GM18861 (cell line): ENCODE data around the gene LY9.

ENCODE experiments used
- ATAC-seq: cut with Tn5 transposase; IDR thresholded peaks from one replicate; pipeline ENCODE4 v1.9.1; 2021; ENCODE audit not compliant: unreplicated experiment

The LY9 gene

DNA sequence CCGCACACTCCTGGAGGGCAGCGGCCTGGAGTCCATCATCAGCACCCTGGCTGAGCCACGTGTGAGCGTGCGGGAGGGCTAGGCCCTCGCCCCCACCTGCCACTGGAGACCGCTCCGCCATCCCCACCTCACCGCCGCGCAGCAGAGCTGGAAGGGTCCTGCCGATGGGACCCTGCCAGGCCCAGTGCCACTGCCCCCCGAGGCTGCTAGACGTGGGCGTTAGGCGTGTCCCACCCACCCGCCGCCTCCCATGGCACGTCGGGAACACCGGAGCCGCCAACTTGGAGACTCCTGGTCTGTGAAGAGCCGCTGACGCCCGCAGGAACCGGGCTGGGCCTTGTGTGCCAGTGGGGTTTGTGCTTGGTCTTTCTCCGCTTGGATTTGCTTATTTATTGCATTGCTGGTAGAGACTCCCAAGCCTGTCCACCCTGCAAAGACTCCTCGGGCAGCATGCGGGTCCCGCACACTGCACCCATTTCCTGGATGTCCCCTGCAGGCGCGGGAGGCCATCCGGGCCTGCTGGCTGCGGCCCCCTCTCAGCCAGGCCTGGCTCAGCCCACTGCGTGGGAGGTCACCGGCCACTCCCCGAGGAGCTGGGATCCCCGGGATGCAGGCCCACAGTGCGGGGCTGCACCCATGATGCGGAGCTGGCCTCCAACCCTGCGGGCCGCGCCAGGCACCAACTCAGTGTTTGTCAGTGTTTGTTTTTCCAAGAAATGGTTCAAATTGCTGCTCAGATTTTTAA is 6.0 kb downstream of the LY9 start:
- no peak for ATAC-seq

DNA sequence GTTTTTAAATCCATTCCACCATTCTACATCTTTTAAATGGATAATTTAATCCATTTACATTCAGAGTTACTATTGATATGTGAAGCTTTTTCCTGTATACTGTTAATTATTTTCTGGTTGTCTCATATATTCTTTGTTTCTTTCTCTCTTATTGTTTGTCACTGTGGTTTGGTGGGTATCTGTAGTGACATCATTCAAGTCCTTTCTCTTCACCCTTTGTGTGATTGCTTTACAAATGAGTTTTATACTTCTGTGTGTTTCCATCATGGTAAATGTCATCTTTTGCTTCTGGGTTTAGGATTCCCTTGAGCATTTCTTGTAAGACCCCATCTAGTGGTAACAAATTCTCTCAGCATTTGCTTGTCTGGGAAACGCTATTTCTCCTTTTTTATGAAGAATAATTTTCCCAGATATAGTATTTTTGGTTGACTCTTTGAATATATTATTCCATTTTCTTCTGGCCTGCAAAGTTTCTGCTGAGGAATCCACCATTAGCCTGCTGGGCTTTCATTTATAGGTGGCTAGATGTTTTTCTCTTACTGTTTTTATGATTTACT is 10.2 kb downstream of the LY9 start:
- no peak for ATAC-seq

GRCh38 chr1:160806784-160807183 is 10.8 kb downstream of the LY9 start:
- no peak for ATAC-seq

GRCh38 chr1:160807247-160807646 is 11.3 kb downstream of the LY9 start:
- no peak for ATAC-seq

GRCh38 chr1:160807738-160808137 is 11.8 kb downstream of the LY9 start:
- no peak for ATAC-seq

GRCh38 chr1:160808289-160808688 is 12.3 kb downstream of the LY9 start:
- ATAC-seq = no peak

GRCh38 chr1:160810486-160810885 is 14.5 kb downstream of the LY9 start:
- no peak for ATAC-seq

- ATAC-seq = no peak
Measured at GRCh38 chr1:160811147-160811546, 15.2 kb downstream of the LY9 start.

- no peak for ATAC-seq
Measured at GRCh38 chr1:160813215-160813614, 17.2 kb downstream of the LY9 start.

DNA sequence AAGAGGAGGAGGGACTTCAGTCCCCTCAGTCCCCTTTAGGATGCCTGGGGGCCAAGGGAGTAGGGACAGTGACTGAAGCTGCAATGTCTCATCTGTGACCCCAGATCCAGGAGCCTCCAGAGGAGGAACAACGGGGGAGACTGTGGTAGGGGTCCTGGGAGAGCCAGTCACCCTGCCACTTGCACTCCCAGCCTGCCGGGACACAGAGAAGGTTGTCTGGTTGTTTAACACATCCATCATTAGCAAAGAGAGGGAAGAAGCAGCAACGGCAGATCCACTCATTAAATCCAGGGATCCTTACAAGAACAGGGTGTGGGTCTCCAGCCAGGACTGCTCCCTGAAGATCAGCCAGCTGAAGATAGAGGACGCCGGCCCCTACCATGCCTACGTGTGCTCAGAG is 18.3 kb downstream of the LY9 start:
- no peak for ATAC-seq

- no peak for ATAC-seq
Measured at GRCh38 chr1:160814856-160815255, 18.9 kb downstream of the LY9 start.

- ATAC-seq = no peak
Measured at GRCh38 chr1:160818207-160818937, 22.4 kb downstream of the LY9 start.

GRCh38 chr1:160819186-160819585 is 23.2 kb downstream of the LY9 start:
- ATAC-seq = no peak

GRCh38 chr1:160821627-160822026 is 25.7 kb downstream of the LY9 start:
- no peak for ATAC-seq

GRCh38 chr1:160823296-160823695 is 27.3 kb downstream of the LY9 start:
- no peak for ATAC-seq

DNA sequence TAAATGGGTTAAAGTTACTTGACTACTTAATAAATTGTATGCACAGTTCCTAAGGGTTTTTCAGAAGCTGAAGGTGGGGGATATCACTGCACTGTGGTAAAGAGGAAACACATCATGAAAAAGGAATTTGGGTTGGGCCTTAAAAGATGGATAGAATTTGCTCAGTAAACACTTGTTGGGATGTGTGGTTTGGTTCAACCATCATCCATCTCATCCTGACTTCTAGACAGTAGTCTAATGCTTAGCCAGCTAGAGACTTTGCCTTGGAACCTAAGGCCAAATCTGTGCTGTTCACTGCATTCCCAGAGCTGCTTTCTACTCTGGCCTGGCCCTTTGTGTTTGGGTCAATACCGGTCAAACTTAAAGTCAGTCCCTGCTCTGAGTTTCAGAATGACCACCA is 30.6 kb downstream of the LY9 start:
- no peak for ATAC-seq

DNA sequence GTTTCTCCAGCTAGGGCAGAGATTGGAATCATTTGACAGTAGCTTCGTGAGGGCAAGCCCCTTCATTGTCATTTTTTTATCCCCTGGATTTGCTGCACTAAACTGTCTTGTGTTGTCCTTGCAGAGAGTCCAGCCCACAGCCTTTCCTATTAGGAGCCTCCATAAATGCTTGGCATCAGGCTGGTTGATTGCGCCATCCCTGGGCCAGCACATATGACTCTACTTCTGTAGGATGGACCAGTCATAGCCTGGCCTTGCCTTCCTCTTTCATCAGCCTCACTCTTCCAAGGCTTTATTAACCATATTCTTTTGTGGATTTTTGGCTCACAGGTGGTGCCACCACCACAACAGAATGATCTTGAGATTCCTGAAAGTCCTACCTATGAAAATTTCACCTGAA is 31.4 kb downstream of the LY9 start:
- ATAC-seq = no peak

GRCh38 chr1:160829766-160830165 is 33.8 kb downstream of the LY9 start:
- no peak for ATAC-seq

DNA sequence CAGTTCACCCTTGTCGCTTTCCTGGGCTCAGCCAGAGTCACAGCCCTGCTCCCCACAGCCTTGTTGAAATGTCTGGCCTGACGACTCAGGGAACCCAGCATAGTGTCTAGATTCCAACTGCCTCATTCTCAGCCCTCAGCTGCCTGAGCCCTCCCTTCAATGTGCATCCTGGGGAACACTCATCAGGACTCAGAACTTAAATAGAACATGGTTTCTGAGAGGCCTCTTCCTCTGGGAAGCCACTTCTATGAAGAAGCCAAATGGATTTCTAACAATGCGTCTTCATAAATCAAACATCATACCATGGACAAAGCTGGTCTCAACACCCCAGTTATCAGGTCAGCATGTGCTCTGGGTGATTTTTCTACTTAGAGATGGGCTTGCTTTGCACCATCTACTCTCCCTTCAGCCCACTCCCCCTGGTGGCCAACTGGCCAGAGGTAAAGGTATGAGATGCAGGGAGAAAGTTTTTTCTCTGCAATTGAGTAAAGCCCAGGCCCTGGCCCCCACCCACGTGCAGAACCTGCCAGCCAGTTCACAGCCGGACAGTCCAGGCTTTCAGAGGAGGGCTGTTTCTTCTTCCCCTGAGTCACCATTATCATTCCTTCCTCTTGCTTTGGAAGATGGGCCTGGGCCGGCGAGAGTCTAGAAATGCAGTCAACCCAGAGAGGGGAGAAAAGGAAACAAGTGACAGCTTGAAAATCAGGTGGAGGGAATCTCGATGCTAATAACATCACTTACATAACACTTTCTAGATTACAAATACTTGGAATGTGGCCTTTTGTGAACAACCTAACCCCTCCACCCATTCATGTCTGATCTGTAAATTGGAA is 34.6 kb downstream of the LY9 start:
- no peak for ATAC-seq

DNA sequence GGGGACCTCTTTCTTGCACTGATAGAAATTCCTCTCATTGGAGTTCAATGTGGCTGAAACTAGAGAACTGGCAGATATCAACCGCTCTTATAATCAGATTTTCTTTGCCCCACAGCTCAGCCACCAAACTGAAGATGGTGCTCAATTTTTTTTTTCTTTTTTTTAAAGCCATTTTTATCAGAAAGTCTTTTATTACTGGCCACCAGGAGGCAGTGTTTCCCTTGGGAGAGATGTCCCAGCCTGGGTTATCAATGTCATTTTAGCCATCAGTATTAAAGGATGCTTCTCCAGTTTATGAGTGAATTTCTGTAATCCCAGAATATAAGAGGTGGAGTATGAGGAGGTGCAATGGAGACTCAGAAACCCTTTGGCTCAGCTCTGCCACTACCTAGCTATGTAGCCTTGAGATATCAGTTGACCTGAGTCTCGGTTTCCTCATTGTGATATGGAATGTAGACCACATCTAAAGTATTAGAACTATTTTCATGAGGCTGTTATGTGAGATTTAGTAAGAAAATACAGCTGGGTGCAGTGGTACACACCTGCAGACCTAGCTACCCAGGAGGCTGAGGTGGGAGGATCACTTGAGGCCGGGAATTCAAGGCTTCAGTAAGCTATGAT is 39.1 kb downstream of the LY9 start:
- ATAC-seq = no peak

- no peak for ATAC-seq
Measured at GRCh38 chr1:160835751-160836150, 39.8 kb downstream of the LY9 start.
